HG03066 (cell line): ENCODE results near the gene FOXP4.

Source experiments
- ATAC-seq: cut with Tn5 transposase; IDR thresholded peaks from one replicate; pipeline ENCODE4 v1.9.1; 2021; ENCODE audit warnings: low read depth; ENCODE audit not compliant: unreplicated experiment

Gene FOXP4

GRCh38 chr6:41640426-41640825, 94.2 kb downstream of the FOXP4 start:
- no peak for ATAC-seq

- no peak for ATAC-seq
Observed at GRCh38 chr6:41641352-41641925, 95.3 kb downstream of the FOXP4 start.

- ATAC-seq: no peak
Observed at GRCh38 chr6:41642090-41642959, 96.1 kb downstream of the FOXP4 start.

GRCh38 chr6:41642960-41643898, 97.0 kb downstream of the FOXP4 start:
- no peak for ATAC-seq

- ATAC-seq: no peak
Observed at GRCh38 chr6:41643899-41644269, 97.7 kb downstream of the FOXP4 start.

GRCh38 chr6:41644297-41644879, 98.2 kb downstream of the FOXP4 start:
- ATAC-seq: no peak

- ATAC-seq: no peak
Observed at GRCh38 chr6:41645007-41645618, 98.9 kb downstream of the FOXP4 start.

- no peak for ATAC-seq
Observed at GRCh38 chr6:41646026-41646795, 100.0 kb downstream of the FOXP4 start.

- no peak for ATAC-seq
Observed at GRCh38 chr6:41647061-41647511, 100.9 kb downstream of the FOXP4 start.

- ATAC-seq: no peak
Observed at GRCh38 chr6:41648070-41648585, 101.9 kb downstream of the FOXP4 start.

GRCh38 chr6:41648921-41649320, 102.7 kb downstream of the FOXP4 start:
- ATAC-seq: no peak

- no peak for ATAC-seq
Observed at GRCh38 chr6:41649596-41649995, 103.4 kb downstream of the FOXP4 start.

- ATAC-seq: no peak
Observed at GRCh38 chr6:41650120-41650519, 103.9 kb downstream of the FOXP4 start.

- no peak for ATAC-seq
Observed at GRCh38 chr6:41651246-41651961, 105.2 kb downstream of the FOXP4 start.
